Hepatocyte (in vitro differentiated cells): Measurements from ENCODE around the gene F12. TPM values are rescaled to one million over a fixed set of nuclear protein-coding genes. Genes with fewer than 3 reads are reported as not detected.

Source experiments
- DNase-seq: peaks from one replicate; pipeline ENCODE4 v3.0.0-alpha.2; 2016; ENCODE audit warnings: low spot score
- H2AFZ ChIP-seq: fragments of 200-600 bp; sonication (generic); 2 replicates; pipeline ENCODE4 v1.6.0; 2016; ENCODE audit warnings: antibody characterized with exemption, mild to moderate bottlenecking
- H3K27ac ChIP-seq: fragments of 200-600 bp; sonication (generic); 2 replicates; pipeline ENCODE4 v1.5.1; 2016; ENCODE audit warnings: mild to moderate bottlenecking
- H3K27me3 ChIP-seq: fragments of 200-600 bp; sonication (generic); 2 replicates; pipeline ENCODE4 v1.6.1; 2016
- H3K36me3 ChIP-seq: fragments of 200-600 bp; sonication (generic); replicated peaks from 2 replicates; pipeline ENCODE4 v1.5.1; 2016; ENCODE audit warnings: low read depth; ENCODE audit not compliant: insufficient read depth
- H3K4me1 ChIP-seq: fragments of 200-600 bp; sonication (generic); 2 replicates; pipeline ENCODE4 v1.5.1; 2016; ENCODE audit warnings: mild to moderate bottlenecking, moderate library complexity; ENCODE audit not compliant: insufficient read depth
- H3K4me2 ChIP-seq: fragments of 200-600 bp; sonication (generic); 2 replicates; pipeline ENCODE4 v1.6.0; 2016
- H3K4me3 ChIP-seq: fragments of 200-600 bp; sonication (generic); 2 replicates; pipeline ENCODE4 v1.5.1; 2016; ENCODE audit warnings: mild to moderate bottlenecking
- H3K79me2 ChIP-seq: fragments of 200-600 bp; sonication (generic); 2 replicates; pipeline ENCODE4 v1.6.0; 2017; ENCODE audit warnings: mild to moderate bottlenecking
- H3K9me2 ChIP-seq: fragments of 200-600 bp; sonication (generic); replicated peaks from 2 replicates; pipeline ENCODE4 v1.6.0; 2017; ENCODE audit warnings: mild to moderate bottlenecking; ENCODE audit not compliant: insufficient read depth
- H3K9me3 ChIP-seq: fragments of 200-600 bp; sonication (generic); 2 replicates; pipeline ENCODE4 v1.5.1; 2016; ENCODE audit warnings: low read depth, mild to moderate bottlenecking
- H4K20me1 ChIP-seq: fragments of 200-600 bp; sonication (generic); 2 replicates; pipeline ENCODE4 v1.6.0; 2016; ENCODE audit warnings: mild to moderate bottlenecking; ENCODE audit not compliant: insufficient read depth, poor library complexity, severe bottlenecking
- CTCF ChIP-seq: fragments of 200-600 bp; sonication (generic); IDR thresholded peaks from 2 replicates; pipeline ENCODE4 v1.5.1; 2016; ENCODE audit warnings: antibody characterized with exemption, mild to moderate bottlenecking; ENCODE audit not compliant: poor library complexity
- EZH2 ChIP-seq: fragments of 200-600 bp; sonication (generic); IDR thresholded peaks from 2 replicates; pipeline ENCODE4 v1.6.1; 2016; ENCODE audit warnings: antibody characterized with exemption, mild to moderate bottlenecking, borderline replicate concordance
- EZH2phosphoT487 ChIP-seq: fragments of 200-600 bp; sonication (generic); IDR thresholded peaks from one replicate; pipeline ENCODE4 v1.6.1; 2018; ENCODE audit warnings: antibody characterized with exemption, mild to moderate bottlenecking, low read depth, moderate library complexity; ENCODE audit not compliant: unreplicated experiment, severe bottlenecking
- WGBS: methylation state at CpG from one replicate; pipeline ENCODE4 v1.1.6; 2016; ENCODE audit warnings: low lambda C conversion rate; ENCODE audit errors: missing lambda C conversion rate; 5-methylcytosine and 5-hydroxymethylcytosine counted together
- polyA plus RNA-seq: library from polyadenylated mRNA; unstranded; fragments of >200 nt; fragmentation: Nextera tagmentation; extraction: Ambion mirVana; gene quantifications from 2 replicates; pipeline ENCODE4 v1.2.1, GENCODE V29; 2016
- total RNA-seq: library from RNA; depleted of rRNA; stranded (reverse); fragments of >200 nt; gene quantifications from 2 replicates; pipeline ENCODE4 v1.2.3, GENCODE V29; 2014

F12 gene
- total and polyA plus RNA-seq, 2 experiments from 2014 or later: 18.2 to 46.6 TPM

DNA sequence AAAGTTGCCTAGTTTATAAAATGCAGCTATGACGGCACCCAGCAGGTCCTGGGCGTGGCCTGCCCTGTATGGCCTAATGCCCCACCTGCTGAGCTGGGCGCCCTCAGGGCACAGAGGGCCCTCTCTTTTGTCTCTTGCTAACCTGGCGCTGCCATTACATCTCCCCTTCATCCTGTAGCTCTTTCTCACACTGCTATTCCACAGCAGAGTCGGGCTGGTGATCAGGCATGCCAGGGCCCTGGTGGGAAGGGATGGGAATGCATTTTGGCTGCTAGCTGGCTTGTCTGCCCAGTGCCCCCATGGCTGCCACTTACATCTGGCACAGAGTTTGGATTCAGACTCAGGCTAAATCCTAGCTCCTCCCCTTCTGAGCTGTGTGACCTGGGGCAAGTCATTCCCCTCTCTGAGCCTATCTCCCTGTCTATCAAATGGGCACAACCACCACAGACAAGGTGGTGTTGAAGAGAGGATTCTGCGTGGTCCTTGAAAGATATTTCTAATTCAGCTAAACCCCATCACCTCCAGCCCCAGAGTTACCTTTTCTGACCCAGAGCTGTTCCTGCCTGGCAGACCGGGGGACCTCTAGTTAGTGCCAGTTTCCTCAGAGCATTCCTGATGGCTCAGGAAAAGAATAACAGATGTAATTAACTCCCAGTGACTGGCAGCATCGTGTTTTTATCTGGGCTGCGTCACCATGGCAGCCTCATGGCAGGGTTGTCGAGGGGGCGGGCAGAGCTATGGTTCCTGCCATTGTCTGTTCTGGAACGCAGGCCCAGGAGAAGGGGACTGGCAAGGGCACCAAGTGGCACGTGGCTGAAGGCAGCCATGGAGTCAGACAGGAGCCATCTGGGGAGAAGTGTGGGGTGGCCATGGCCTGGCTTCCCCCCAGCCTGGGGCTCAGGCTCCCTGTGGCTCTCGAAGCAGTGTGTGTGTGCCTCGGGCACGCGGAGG, 43.6 kb upstream of the F12 start:
- DNase-seq: no peak
- H4K20me1 ChIP-seq: peaks cover 8% of the 10 kb centered on the region

DNA sequence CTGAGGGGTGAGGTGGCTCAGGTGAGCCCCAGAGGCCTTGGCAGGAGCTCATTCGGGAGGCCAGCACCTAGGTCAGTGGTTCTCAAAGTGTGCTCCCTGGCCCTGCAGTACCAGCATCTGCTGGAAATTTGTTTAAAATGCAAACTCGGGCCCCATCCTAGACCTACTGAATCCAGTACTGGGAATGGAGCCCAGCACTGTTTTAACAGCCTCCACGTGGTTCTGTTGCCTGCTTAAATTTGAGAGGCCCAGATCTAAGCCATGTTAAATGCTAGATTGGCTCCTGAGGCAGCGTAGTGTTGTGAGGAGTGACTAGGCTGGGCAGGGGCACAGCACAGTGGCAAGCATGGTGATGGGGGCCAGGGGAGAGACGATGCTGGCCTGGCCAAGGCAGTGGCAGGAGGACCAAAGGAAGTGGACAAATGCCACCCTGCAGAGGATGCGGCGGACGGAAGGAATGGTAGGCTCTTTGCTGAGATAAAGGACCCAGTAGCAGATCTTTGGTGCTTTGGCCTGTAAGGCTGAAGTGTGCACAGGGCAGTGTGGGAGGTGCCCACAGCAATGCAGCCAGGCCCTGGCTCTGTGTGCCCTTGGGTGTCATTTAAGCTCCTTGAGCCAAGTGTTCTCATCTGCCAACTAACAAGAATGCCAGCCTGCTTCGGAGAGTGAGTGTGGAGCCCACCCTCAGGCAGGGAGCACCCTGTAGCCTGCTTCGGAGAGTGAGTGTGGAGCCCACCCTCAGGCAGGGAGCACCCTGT, 41.5 kb upstream of the F12 start:
- no peak for TF ChIP-seq CTCF
- TF ChIP-seq EZH2phosphoT487: no peak
- no peak for TF ChIP-seq EZH2
- Histone ChIP-seq H3K4me1 (peaks cover 21% of the 10 kb centered on the region), H4K20me1 (no peaks in the 10 kb centered on the region), H3K4me3 (no peak overlapping the region), H2AFZ (no peak overlapping the region), H3K27ac (no peak overlapping the region), H3K4me2 (no peak overlapping the region), H3K9me2 (no peaks in the 10 kb centered on the region), H3K36me3 (no peaks in the 10 kb centered on the region), H3K27me3 (peaks cover under 1% of the 10 kb centered on the region), H3K79me2 (no peaks in the 10 kb centered on the region), H3K9me3 (no peaks in the 10 kb centered on the region)
- WGBS: 92% methylated on average over 10 of the region's 10 CpGs
- DNase-seq: no peak

More for the DNA sequence above, 43.6 kb upstream of the F12 start:
- TF ChIP-seq EZH2phosphoT487 (no peak), EZH2 (no peak), CTCF (no peak)
- Histone ChIP-seq H3K4me1 (peaks cover 16% of the 10 kb centered on the region), H3K4me2 (peak overlapping the region; percentile 97), H3K79me2 (no peaks in the 10 kb centered on the region), H3K9me3 (no peaks in the 10 kb centered on the region), H2AFZ (no peak overlapping the region), H3K27me3 (no peaks in the 10 kb centered on the region), H3K36me3 (no peaks in the 10 kb centered on the region), H3K27ac (no peak overlapping the region), H3K9me2 (no peaks in the 10 kb centered on the region), H3K4me3 (no peak overlapping the region)
- 93% methylated on average over 17 of the region's 17 CpGs for WGBS

GRCh38 chr5:177449140-177450061, 40.0 kb upstream of the F12 start:
- Histone ChIP-seq H3K36me3 (no peaks in the 10 kb centered on the region), H3K4me2 (no peak overlapping the region), H3K79me2 (no peaks in the 10 kb centered on the region), H2AFZ (no peak overlapping the region), H3K27me3 (peaks cover 3% of the 10 kb centered on the region), H3K9me3 (no peaks in the 10 kb centered on the region), H4K20me1 (no peaks in the 10 kb centered on the region), H3K4me3 (no peak overlapping the region), H3K4me1 (peaks cover 22% of the 10 kb centered on the region), H3K9me2 (no peaks in the 10 kb centered on the region), H3K27ac (no peak overlapping the region)
- no peak for DNase-seq
- WGBS: 89% methylated on average over 18 of the region's 18 CpGs
- TF ChIP-seq CTCF (no peak), EZH2 (no peak), EZH2phosphoT487 (no peak)
